A549 (cell line): Measurements from ENCODE around the gene COG7. TPM values are rescaled to one million over a fixed set of nuclear protein-coding genes. Genes with fewer than 3 reads are reported as not detected.
A peak's percentile ranks its signal among the peaks of the same experiment; 100 is the strongest.

Source experiments
- ATAC-seq, 2 experiments: fragments of 200-7000 bp in 1 of 2; fragments of >200 bp in 1 of 2; cut with Nextera tagmentation in 1 of 2; cut with Tn5 transposase in 1 of 2; 3 replicates each; pipeline versions ENCODE4 v1.8.0 to v1.9.1; 2018 to 2020; ENCODE audit warnings: mild to moderate bottlenecking in 1 of 2, moderate library complexity in 1 of 2
- CTCF ChIA-PET: fragments of 300-600 bp; sonication (Branson Sonifier 250); formaldehyde crosslinking; extraction: SDS; loops from one replicate; lab custom pipeline; 2021; ENCODE audit warnings: antibody characterized with exemption, inconsistent platforms; lab: Yijun Ruan, JAX
- POLR2A ChIA-PET: fragments of 350-600 bp; formaldehyde crosslinking; extraction: SDS; loops from one replicate; lab custom pipeline; 2021; ENCODE audit warnings: antibody characterized with exemption, inconsistent platforms; lab: Yijun Ruan, JAX
- DNase-seq, 2 experiments: peaks; one replicate each; pipeline versions ENCODE4 v3.0.0 to v3.0.0-alpha.2; 2011 to 2016; ENCODE audit warnings: low read depth in 1 of 2, low spot score in 1 of 2
- FAIRE-seq: peaks from 2 replicates; lab custom pipeline; 2011; peaks lifted over from hg19 to GRCh38; lab: Jason Lieb, UNC
- H3K27ac ChIP-seq, 2 experiments: fragments of >200 bp; sonication (Bioruptor Twin); formaldehyde crosslinking; 3 replicates each; pipeline ENCODE4 v1.5.1; 2016 to 2017
- H3K4me1 ChIP-seq: fragments of >200 bp; sonication (Bioruptor Twin); formaldehyde crosslinking; 3 replicates; pipeline ENCODE4 v1.6.1; 2016
- H3K4me2 ChIP-seq: fragments of >200 bp; sonication (Bioruptor Twin); formaldehyde crosslinking; 3 replicates; pipeline ENCODE4 v1.6.1; 2016
- H3K4me3 ChIP-seq: fragments of >200 bp; sonication (Bioruptor Twin); formaldehyde crosslinking; 3 replicates; pipeline ENCODE4 v1.5.1; 2016
- H3K9me3 ChIP-seq: fragments of >200 bp; sonication (Bioruptor Twin); formaldehyde crosslinking; 3 replicates; pipeline ENCODE4 v1.6.1; 2016
- ATOH8 ChIP-seq: fragments of 250-450 bp; sonication (Bioruptor Pico); IDR thresholded peaks from 2 replicates; pipeline ENCODE4 v1.5.0; 2020; ENCODE audit warnings: low read depth, mild to moderate bottlenecking, moderate library complexity
- FOSL2 ChIP-seq, 2 experiments: fragments of 450-650 bp in 1 of 2; fragments of >200 bp in 1 of 2; sonication (Bioruptor Twin) in 1 of 2; formaldehyde crosslinking; IDR thresholded peaks; 2 replicates each; pipeline versions ENCODE4 v1.5.0 to v1.6.1; 2016 to 2020; ENCODE audit warnings: mild to moderate bottlenecking in 1 of 2, moderate library complexity in 1 of 2
- HDAC2 ChIP-seq: fragments of 200-600 bp; sonication (generic); IDR thresholded peaks from 2 replicates; pipeline ENCODE4 v1.6.1; 2016
- PHF8 ChIP-seq: fragments of 200-600 bp; sonication (generic); IDR thresholded peaks from 2 replicates; pipeline ENCODE4 v1.6.1; 2016; ENCODE audit warnings: low read depth, mild to moderate bottlenecking, antibody characterized with exemption, moderate library complexity, borderline replicate concordance
- POLR2AphosphoS2 ChIP-seq: conservative IDR thresholded peaks from 2 replicates; pipeline ENCODE4 v1.6.1; 2012; ENCODE audit warnings: low read length, improper control_type of control experiment, inconsistent platforms
- RAD21 ChIP-seq, 2 experiments: fragments of >200 bp in 1 of 2; sonication (Bioruptor Twin) in 1 of 2; formaldehyde crosslinking in 1 of 2; IDR thresholded peaks in 1 of 2; conservative IDR thresholded peaks in 1 of 2; 2 replicates in 1 of 2; 3 replicates in 1 of 2; pipeline ENCODE4 v1.6.1; 2012 to 2018; ENCODE audit warnings: inconsistent platforms in 1 of 2
- RARB ChIP-seq: fragments of 250-450 bp; sonication (Bioruptor Pico); IDR thresholded peaks from 2 replicates; pipeline ENCODE4 v1.8.0; 2021; ENCODE audit warnings: mild to moderate bottlenecking, moderate library complexity
- SREBF2 ChIP-seq: fragments of 450-650 bp; IDR thresholded peaks from 2 replicates; pipeline ENCODE4 v1.6.1; 2014; ENCODE audit warnings: mild to moderate bottlenecking, moderate library complexity
- TP53 ChIP-seq: fragments of 250-450 bp; sonication (Bioruptor Pico); IDR thresholded peaks from 2 replicates; pipeline ENCODE4 v1.5.0; 2021; ENCODE audit warnings: mild to moderate bottlenecking, moderate library complexity
- USF2 ChIP-seq: fragments of 450-650 bp; IDR thresholded peaks from 2 replicates; pipeline ENCODE4 v1.6.1; 2014; ENCODE audit warnings: antibody characterized with exemption
- ZNF302 ChIP-seq: fragments of 250-450 bp; sonication (Bioruptor Pico); IDR thresholded peaks from 2 replicates; pipeline ENCODE4 v1.9.0; 2021; ENCODE audit warnings: inconsistent platforms, mild to moderate bottlenecking, moderate library complexity
- WGBS: methylation state at CpG from one replicate; pipeline ENCODE4 v1.1.6; 2017; ENCODE audit errors: missing lambda C conversion rate; 5-methylcytosine and 5-hydroxymethylcytosine counted together
- polyA plus RNA-seq, 4 experiments: library from polyadenylated mRNA; depleted of rRNA in 3 of 4; stranded (reverse); fragments of >200 nt; fragmentation: RNase III in 1 of 4; extraction: RNeasy Plus Mini Kit Qiagen cat#74134 plus additional on column Dnase treatment in 1 of 4; gene quantifications; 2 replicates in 3 of 4; 3 replicates in 1 of 4; pipeline ENCODE4 v1.2.3, GENCODE V29; 2011 to 2017

The COG7 gene
- polyA plus RNA-seq, 2 of the 4 experiments (the other 2 are of a cell fraction): 11.3 to 18.5 TPM

GRCh38 chr16:23353440-23353839 is 99.5 kb downstream of the COG7 start:
- ChIA-PET CTCF (interaction anchor here (0.7 to 2.1 kb wide), 2 partner anchors 82 to 170 kb away, joined by 3 to 8 read pairs; partner anchors contain the start of gene SCNN1G), POLR2A (no interaction called here)
- Histone ChIP-seq H3K4me2 (no peak overlapping the region), H3K4me3 (no peak overlapping the region), H3K27ac (no peak overlapping the region), H3K9me3 (no peaks in the 10 kb centered on the region), H3K4me1 (no peaks in the 10 kb centered on the region)
- no peak for TF ChIP-seq TP53 (CRISPR knock-in tag)
- peak; percentile 65 for TF ChIP-seq USF2
- ATAC-seq (peak in 1 of 2 experiments; percentile 33; a peak in 1 of 6 replicates), DNase-seq (no peak), FAIRE-seq (no peak)

- 59% methylated on average over 5 of the region's 5 CpGs for WGBS
- no peak for DNase-seq
- Histone ChIP-seq H3K27ac (no peak overlapping the region), H3K9me3 (no peaks in the 10 kb centered on the region), H3K4me2 (no peak overlapping the region), H3K4me1 (no peaks in the 10 kb centered on the region), H3K4me3 (no peak overlapping the region)
- ATAC-seq: no peak
- FAIRE-seq: no peak
- POLR2A ChIA-PET: no interaction called here
- no peak for TF ChIP-seq POLR2AphosphoS2
- no peak for TF ChIP-seq SREBF2
- no peak for TF ChIP-seq HDAC2
- TF ChIP-seq RARB (CRISPR knock-in tag): no peak
- no peak for TF ChIP-seq PHF8
- no peak for TF ChIP-seq FOSL2 (IDR thresholded peaks at IDR 0.05)
- no peak for TF ChIP-seq FOSL2 (CRISPR knock-in tag; IDR thresholded peaks at IDR 0.05)
- CTCF ChIA-PET: interaction anchor here (0.6 to 1.0 kb wide), 2 partner anchors 28 to 84 kb away, joined by 3 read pairs; no protein-coding TSS in a partner anchor
Observed at GRCh38 chr16:23351360-23351759, 101.6 kb downstream of the COG7 start.

- FAIRE-seq (no peak), ATAC-seq (peak; percentile 70 to 86; a peak in 4 of 6 replicates)
- CTCF ChIA-PET: interaction anchor here (0.8 kb wide), 1 partner anchor 12 kb away, joined by 3 read pairs; no protein-coding TSS in a partner anchor
Observed at GRCh38 chr16:23348579-23349469, 104.2 kb downstream of the COG7 start.

GRCh38 chr16:23345237-23345636 is 107.8 kb downstream of the COG7 start:
- DNase-seq (no peak), FAIRE-seq (no peak), ATAC-seq (no peak)
- POLR2A ChIA-PET: no interaction called here
- no peaks in the 10 kb centered on the region for H3K9me3 ChIP-seq
- 53% methylated on average over 5 of the region's 5 CpGs for WGBS
- no peak overlapping the region for H3K4me3 ChIP-seq
- no peak overlapping the region for H3K4me2 ChIP-seq
- no peaks in the 10 kb centered on the region for H3K4me1 ChIP-seq
- CTCF ChIA-PET: no interaction called here
- H3K27ac ChIP-seq: no peak overlapping the region
- TF ChIP-seq ZNF302 (CRISPR knock-in tag): no peak
- no peak for TF ChIP-seq ATOH8 (CRISPR knock-in tag)

More at GRCh38 chr16:23348579-23349469, 104.2 kb downstream of the COG7 start:
- no peak overlapping the region for H3K4me2 ChIP-seq
- POLR2A ChIA-PET: no interaction called here
- H3K4me1 ChIP-seq: no peaks in the 10 kb centered on the region
- H3K9me3 ChIP-seq: no peaks in the 10 kb centered on the region
- no peak overlapping the region for H3K4me3 ChIP-seq
- peak in 1 of 2 experiments; percentile 53 for DNase-seq
- WGBS: 62% methylated on average over 18 of the region's 18 CpGs
- TF ChIP-seq TP53 (CRISPR knock-in tag): no peak
- TF ChIP-seq RAD21 (conservative IDR thresholded peaks at IDR 0.05 in 1 of 2, IDR thresholded peaks at IDR 0.05 in 1 of 2): peak in 1 of 2 experiments; percentile 17; a peak in 1 of 5 replicates
- no peak overlapping the region for H3K27ac ChIP-seq
